NB4 (cell line): ENCODE results near the gene LRRC8C.

Experiments used
- MYC ChIP-seq: IDR thresholded peaks from 2 replicates; pipeline ENCODE4 v1.6.1; 2011; ENCODE audit warnings: low read depth, low read length
- POLR2A ChIP-seq: IDR thresholded peaks from 2 replicates; pipeline ENCODE4 v1.6.1; 2011; ENCODE audit warnings: mild to moderate bottlenecking; ENCODE audit not compliant: insufficient read length; ENCODE audit errors: extremely low read depth
- TF ChIP-seq, protein P1 (sequence below): IDR thresholded peaks from 2 replicates; pipeline ENCODE4 v1.6.1; 2011; ENCODE audit warnings: low read depth, low read length
- TF ChIP-seq, protein P2 (sequence below): IDR thresholded peaks from one replicate; pipeline ENCODE4 v1.5.1; 2012; ENCODE audit warnings: low read depth, low read length

DNA sequence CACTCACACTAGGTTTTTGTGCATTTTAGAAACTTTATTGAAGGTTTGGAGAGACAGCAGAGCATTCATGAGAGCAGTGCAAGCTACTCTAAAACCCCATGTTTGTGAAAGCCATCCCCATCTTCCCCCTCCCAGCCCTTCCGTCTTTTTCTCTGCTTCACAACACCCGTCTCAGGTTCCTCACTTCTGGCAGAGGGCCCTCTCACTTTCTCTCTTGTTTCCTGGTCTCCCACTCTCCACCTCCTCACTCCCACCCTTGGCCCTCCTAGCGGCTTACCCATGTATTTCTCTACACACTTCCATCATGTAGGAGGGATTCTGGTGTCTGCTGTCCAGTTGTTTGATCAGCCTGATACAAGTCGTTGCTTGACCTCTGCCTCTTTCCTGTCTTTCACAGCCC lies 92.7 kb downstream of the LRRC8C start:
- TF ChIP-seq, protein P1, sequence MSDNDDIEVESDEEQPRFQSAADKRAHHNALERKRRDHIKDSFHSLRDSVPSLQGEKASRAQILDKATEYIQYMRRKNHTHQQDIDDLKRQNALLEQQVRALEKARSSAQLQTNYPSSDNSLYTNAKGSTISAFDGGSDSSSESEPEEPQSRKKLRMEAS: no peak
- TF ChIP-seq, protein P2, sequence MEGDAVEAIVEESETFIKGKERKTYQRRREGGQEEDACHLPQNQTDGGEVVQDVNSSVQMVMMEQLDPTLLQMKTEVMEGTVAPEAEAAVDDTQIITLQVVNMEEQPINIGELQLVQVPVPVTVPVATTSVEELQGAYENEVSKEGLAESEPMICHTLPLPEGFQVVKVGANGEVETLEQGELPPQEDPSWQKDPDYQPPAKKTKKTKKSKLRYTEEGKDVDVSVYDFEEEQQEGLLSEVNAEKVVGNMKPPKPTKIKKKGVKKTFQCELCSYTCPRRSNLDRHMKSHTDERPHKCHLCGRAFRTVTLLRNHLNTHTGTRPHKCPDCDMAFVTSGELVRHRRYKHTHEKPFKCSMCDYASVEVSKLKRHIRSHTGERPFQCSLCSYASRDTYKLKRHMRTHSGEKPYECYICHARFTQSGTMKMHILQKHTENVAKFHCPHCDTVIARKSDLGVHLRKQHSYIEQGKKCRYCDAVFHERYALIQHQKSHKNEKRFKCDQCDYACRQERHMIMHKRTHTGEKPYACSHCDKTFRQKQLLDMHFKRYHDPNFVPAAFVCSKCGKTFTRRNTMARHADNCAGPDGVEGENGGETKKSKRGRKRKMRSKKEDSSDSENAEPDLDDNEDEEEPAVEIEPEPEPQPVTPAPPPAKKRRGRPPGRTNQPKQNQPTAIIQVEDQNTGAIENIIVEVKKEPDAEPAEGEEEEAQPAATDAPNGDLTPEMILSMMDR: no peak
- no peak for TF ChIP-seq POLR2A
- TF ChIP-seq MYC: no peak
